Testis (tissue), 3 donors: ENCODE data around the gene SLC38A1. TPM values are rescaled to one million over a fixed set of nuclear protein-coding genes. Genes with fewer than 3 reads are reported as not detected.

ENCODE experiments used
- DNase-seq: peaks from one replicate; pipeline ENCODE4 v3.0.0-alpha.2; 2019
- H3K27ac ChIP-seq, 2 donors: fragments of 200-600 bp; sonication (generic); one replicate each; pipeline ENCODE4 v1.5.1; 2019
- H3K27me3 ChIP-seq: fragments of 200-600 bp; sonication (generic); one replicate; pipeline ENCODE4 v1.5.1; 2019
- H3K36me3 ChIP-seq: fragments of 200-600 bp; sonication (generic); one replicate; pipeline ENCODE4 v1.5.1; 2017; ENCODE audit warnings: low read depth; ENCODE audit errors: missing control alignments
- H3K4me1 ChIP-seq: fragments of 200-600 bp; sonication (generic); one replicate; pipeline ENCODE4 v1.5.1; 2019
- H3K4me3 ChIP-seq, 2 donors: fragments of 200-600 bp; sonication (generic); one replicate each; pipeline ENCODE4 v1.5.1; 2017 to 2019
- H3K9me3 ChIP-seq: fragments of 200-600 bp; sonication (generic); one replicate; pipeline ENCODE4 v1.5.1; 2017
- CTCF ChIP-seq, 3 experiments: fragments of 450-650 bp in 2 of 3; fragments of 200-600 bp in 1 of 3; sonication (generic) in 1 of 3; IDR thresholded peaks; one replicate each; pipeline ENCODE4 v1.5.1; 2016 to 2019; ENCODE audit warnings: antibody characterized with exemption in 3 of 3, mild to moderate bottlenecking in 2 of 3, moderate library complexity in 1 of 3
- POLR2A ChIP-seq: fragments of 450-650 bp; IDR thresholded peaks from one replicate; pipeline ENCODE4 v1.6.1; 2017; ENCODE audit warnings: antibody characterized with exemption, mild to moderate bottlenecking, moderate library complexity
- WGBS, 2 donors: methylation state at CpG; one replicate each; pipeline ENCODE4 v1.1.5; 2018; 5-methylcytosine and 5-hydroxymethylcytosine counted together
- intact Hi-C: fragments of 100-400 bp; cut with DNase I; formaldehyde crosslinking; loops from one replicate; pipeline ENCODE4 v1.15.1; 2023; ENCODE audit warnings: low total_unique reads
- polyA plus RNA-seq: library from polyadenylated mRNA; stranded (reverse); fragments of 350-450 nt; fragmentation: Illumina TruSeq; extraction: RNeasy Lipid Tissue Mini Kit (QIAGEN cat#74804); gene quantifications from one replicate; pipeline ENCODE4 v1.2.3, GENCODE V29; 2014; ENCODE audit warnings: low read depth, low replicate concordance; ENCODE audit not compliant: insufficient read depth
- total RNA-seq, 2 donors: library from RNA; depleted of rRNA; stranded (reverse); fragments of >200 nt; gene quantifications; one replicate each; pipeline ENCODE4 v1.2.3, GENCODE V29; 2016

Gene SLC38A1
- total and polyA plus RNA-seq, 3 donors from 2014 or later: 1.6 to 8.7 (median 4.0) TPM

GRCh38 chr12:46188170-46188569, 80.7 kb downstream of the SLC38A1 start:
- H3K36me3 ChIP-seq: no peaks in the 10 kb centered on the region
- no peaks in the 10 kb centered on the region for H3K27me3 ChIP-seq
- no peak for TF ChIP-seq CTCF (IDR thresholded peaks at IDR 0.05)
- no peak for TF ChIP-seq POLR2A
- intact Hi-C loops: no loop called here
- DNase-seq: no peak
- H3K9me3 ChIP-seq: no peaks in the 10 kb centered on the region
- H3K27ac ChIP-seq: no peak overlapping the region
- H3K4me3 ChIP-seq: no peak overlapping the region
- WGBS, 2 donors: 92 to 95% methylated on average over 2 of the region's 2 CpGs
- H3K4me1 ChIP-seq: no peaks in the 10 kb centered on the region

- Histone ChIP-seq H3K9me3 (no peaks in the 10 kb centered on the region), H3K4me1 (no peaks in the 10 kb centered on the region), H3K27me3 (no peaks in the 10 kb centered on the region), H3K4me3 (no peak overlapping the region), H3K27ac (no peak overlapping the region), H3K36me3 (no peaks in the 10 kb centered on the region)
- intact Hi-C loops: no loop called here
- 43 to 58% methylated on average over 3 of the region's 3 CpGs for WGBS, 2 donors
- no peak for DNase-seq
- TF ChIP-seq POLR2A: no peak
- no peak for TF ChIP-seq CTCF (IDR thresholded peaks at IDR 0.05)
These were observed 81.8 kb downstream of the SLC38A1 start for GRCh38 chr12:46187023-46187422.

GRCh38 chr12:46186088-46186487, 82.8 kb downstream of the SLC38A1 start:
- no peak overlapping the region for H3K27ac ChIP-seq
- TF ChIP-seq POLR2A: no peak
- TF ChIP-seq CTCF (IDR thresholded peaks at IDR 0.05): no peak
- intact Hi-C loops: no loop called here
- no peaks in the 10 kb centered on the region for H3K4me1 ChIP-seq
- no peak for DNase-seq
- 81 to 90% methylated on average over 3 of the region's 3 CpGs for WGBS, 2 donors
- no peaks in the 10 kb centered on the region for H3K27me3 ChIP-seq
- no peaks in the 10 kb centered on the region for H3K36me3 ChIP-seq
- H3K9me3 ChIP-seq: no peaks in the 10 kb centered on the region
- no peak overlapping the region for H3K4me3 ChIP-seq

GRCh38 chr12:46185686-46186085, 83.2 kb downstream of the SLC38A1 start:
- no peak overlapping the region for H3K27ac ChIP-seq
- no peak for TF ChIP-seq POLR2A
- TF ChIP-seq CTCF (IDR thresholded peaks at IDR 0.05): no peak
- no peaks in the 10 kb centered on the region for H3K4me1 ChIP-seq
- intact Hi-C loops: no loop called here
- no peaks in the 10 kb centered on the region for H3K9me3 ChIP-seq
- no peaks in the 10 kb centered on the region for H3K36me3 ChIP-seq
- DNase-seq: no peak
- WGBS, 2 donors: 89 to 97% methylated on average over 3 of the region's 3 CpGs
- no peaks in the 10 kb centered on the region for H3K27me3 ChIP-seq
- H3K4me3 ChIP-seq: no peak overlapping the region

GRCh38 chr12:46184798-46185595, 83.8 kb downstream of the SLC38A1 start:
- no peak overlapping the region for H3K27ac ChIP-seq

More at GRCh38 chr12:46184798-46185595, 83.8 kb downstream of the SLC38A1 start:
- H3K4me1 ChIP-seq: no peaks in the 10 kb centered on the region
- no peaks in the 10 kb centered on the region for H3K36me3 ChIP-seq
- H3K27me3 ChIP-seq: no peaks in the 10 kb centered on the region
- H3K4me3 ChIP-seq: no peak overlapping the region
- TF ChIP-seq POLR2A (no peak), CTCF (IDR thresholded peaks at IDR 0.05) (no peak)
- 87 to 92% methylated on average over 12 to 13 of the region's 13 CpGs for WGBS, 2 donors
- no peaks in the 10 kb centered on the region for H3K9me3 ChIP-seq
- intact Hi-C loops: no loop called here
- DNase-seq: no peak
